GM23338 (cell line): ENCODE data around the gene MPIG6B. TPM values are rescaled to one million over a fixed set of nuclear protein-coding genes. Genes with fewer than 3 reads are reported as not detected.

ENCODE experiments used
- ATAC-seq: fragments of 200-7000 bp; cut with Tn5 transposase; 3 replicates; pipeline ENCODE4 v1.9.1; 2020
- DNase-seq: peaks from one replicate; pipeline ENCODE4 v3.0.0-alpha.2; 2015; ENCODE audit warnings: low spot score
- H2AFZ ChIP-seq: fragments of 200-600 bp; sonication (generic); 2 replicates; pipeline ENCODE4 v1.8.0; 2016; ENCODE audit warnings: antibody characterized with exemption, mild to moderate bottlenecking, moderate library complexity
- H3F3A ChIP-seq: fragments of 200-600 bp; sonication (generic); replicated peaks from 2 replicates; pipeline ENCODE4 v1.8.0; 2017; ENCODE audit warnings: antibody characterized with exemption, mixed run types, low read depth
- H3K27ac ChIP-seq: fragments of 200-600 bp; sonication (generic); 2 replicates; pipeline ENCODE4 v1.6.1; 2016; ENCODE audit warnings: low read depth
- H3K27me3 ChIP-seq: fragments of 200-600 bp; sonication (generic); 2 replicates; pipeline ENCODE4 v1.8.0; 2016; ENCODE audit warnings: mild to moderate bottlenecking, mixed run types, moderate library complexity; ENCODE audit not compliant: insufficient read depth
- H3K36me3 ChIP-seq: fragments of 200-600 bp; sonication (generic); 2 replicates; pipeline ENCODE4 v1.8.0; 2016; ENCODE audit warnings: mild to moderate bottlenecking; ENCODE audit not compliant: insufficient read depth
- H3K4me1 ChIP-seq: fragments of 200-600 bp; sonication (generic); 2 replicates; pipeline ENCODE4 v1.8.0; 2016; ENCODE audit warnings: mild to moderate bottlenecking, moderate library complexity; ENCODE audit not compliant: insufficient read depth
- H3K4me2 ChIP-seq: fragments of 200-600 bp; sonication (generic); 2 replicates; pipeline ENCODE4 v1.7.1; 2017; ENCODE audit warnings: mixed run types
- H3K4me3 ChIP-seq: fragments of 200-600 bp; sonication (generic); 2 replicates; pipeline ENCODE4 v1.6.1; 2016; ENCODE audit warnings: mixed run types
- H3K79me2 ChIP-seq: fragments of 200-600 bp; sonication (generic); replicated peaks from 2 replicates; pipeline ENCODE4 v1.8.0; 2017; ENCODE audit warnings: mild to moderate bottlenecking; ENCODE audit not compliant: insufficient read depth
- H3K9me2 ChIP-seq: fragments of 200-600 bp; sonication (generic); 2 replicates; pipeline ENCODE4 v1.8.0; 2017; ENCODE audit not compliant: insufficient read depth
- H4K20me1 ChIP-seq: fragments of 200-600 bp; sonication (generic); replicated peaks from 2 replicates; pipeline ENCODE4 v1.8.0; 2017; ENCODE audit warnings: mild to moderate bottlenecking; ENCODE audit not compliant: insufficient read depth
- H3K27ac Mint-ChIP-seq: 2 replicates; pipeline ENCODE4 v1.8.0; 2020; ENCODE audit warnings: inconsistent platforms, mild to moderate bottlenecking, moderate library complexity, mixed read lengths
- H3K27me3 Mint-ChIP-seq: 3 replicates; pipeline ENCODE4 v1.8.0; 2022; ENCODE audit warnings: low read depth, mild to moderate bottlenecking, moderate library complexity, mixed read lengths, inconsistent platforms; ENCODE audit not compliant: insufficient read depth, poor library complexity
- H3K36me3 Mint-ChIP-seq: 3 replicates; pipeline ENCODE4 v1.8.0; 2021; ENCODE audit warnings: low read depth, mild to moderate bottlenecking, inconsistent platforms, moderate library complexity, mixed read lengths
- H3K4me1 Mint-ChIP-seq: 3 replicates; pipeline ENCODE4 v1.8.0; 2020; ENCODE audit warnings: mild to moderate bottlenecking, inconsistent platforms, mixed read lengths
- H3K4me3 Mint-ChIP-seq: 3 replicates; pipeline ENCODE4 v1.8.0; 2021; ENCODE audit warnings: moderate library complexity, mild to moderate bottlenecking, inconsistent platforms, mixed read lengths
- H3K9me3 Mint-ChIP-seq: 3 replicates; pipeline ENCODE4 v1.8.0; 2020; ENCODE audit warnings: moderate library complexity, mild to moderate bottlenecking, inconsistent platforms, mixed read lengths
- CREB1 ChIP-seq: fragments of 250-450 bp; sonication (Bioruptor Pico); IDR thresholded peaks from 2 replicates; pipeline ENCODE4 v1.5.0; 2020; ENCODE audit warnings: low read depth, mild to moderate bottlenecking, moderate library complexity
- CTCF ChIP-seq, 2 experiments: fragments of 200-600 bp in 1 of 2; sonication (generic) in 1 of 2; conservative IDR thresholded peaks; 2 replicates each; pipeline versions ENCODE4 v1.5.1 to v1.6.1; 2016 to 2017; ENCODE audit warnings: antibody characterized with exemption in 2 of 2, low read depth in 2 of 2, mild to moderate bottlenecking in 2 of 2, moderate library complexity in 1 of 2
- ETS1 ChIP-seq: IDR thresholded peaks from 2 replicates; pipeline ENCODE4 v1.6.1; 2016; ENCODE audit warnings: antibody characterized with exemption
- ZNF114 ChIP-seq: fragments of 250-450 bp; sonication (Bioruptor Pico); IDR thresholded peaks from 2 replicates; pipeline ENCODE4 v1.5.0; 2020; ENCODE audit warnings: mild to moderate bottlenecking, moderate library complexity
- polyA plus RNA-seq: library from polyadenylated mRNA; unstranded; fragments of >200 nt; fragmentation: Nextera tagmentation; extraction: Ambion mirVana; gene quantifications from 2 replicates; pipeline ENCODE4 v1.2.1, GENCODE V29; 2016
- total RNA-seq: library from RNA; depleted of rRNA; stranded (reverse); fragments of >200 nt; shearing (Covaris generic); gene quantifications from 2 replicates; pipeline ENCODE4 v1.2.3, GENCODE V29; 2014
- TF ChIP-seq, protein P1 (sequence below): IDR thresholded peaks from one replicate; pipeline ENCODE4 v1.6.1; 2018; ENCODE audit warnings: antibody characterized with exemption; ENCODE audit not compliant: unreplicated experiment

The MPIG6B gene
- total and polyA plus RNA-seq, 2 experiments from 2014 or later, result 0.13 TPM; not detected in 1

GRCh38 chr6:31717499-31718222 lies 5.5 kb upstream of the MPIG6B start:
- H3K27ac ChIP-seq, result no peak overlapping the region
- Mint-ChIP-seq H3K36me3 (no peaks in the 10 kb centered on the region; the same call in 2 of the 3 replicates), H3K9me3 (no peaks in the 10 kb centered on the region), H3K4me3 (no peak overlapping the region; the same call in 2 of the 3 replicates), H3K4me1 (peaks cover 39% of the 10 kb centered on the region), H3K27me3 (peaks cover 19% of the 10 kb centered on the region), H3K27ac (peak overlapping the region; percentile 10)
- H3K27me3 ChIP-seq, result no peaks in the 10 kb centered on the region
- H3K79me2 ChIP-seq, result no peaks in the 10 kb centered on the region
- TF ChIP-seq ZNF114 (CRISPR knock-in tag) (no peak), CREB1 (CRISPR knock-in tag) (peak; percentile 48), ETS1 (no peak), CTCF (conservative IDR thresholded peaks at IDR 0.05; ENCODE audit: low read depth in 2 of 2) (peak; percentile 64 to 67)
- no peak overlapping the region for H3K4me3 ChIP-seq
- H3K4me2 ChIP-seq, result peak overlapping the region; percentile 19
- H2AFZ ChIP-seq, result peak overlapping the region; percentile 72
- peak; percentile 82 for ATAC-seq
- no peaks in the 10 kb centered on the region for H3K9me2 ChIP-seq
- H3F3A ChIP-seq, result no peaks in the 10 kb centered on the region
- no peaks in the 10 kb centered on the region for H3K36me3 ChIP-seq
- no peaks in the 10 kb centered on the region for H4K20me1 ChIP-seq
- peak; percentile 83 for DNase-seq
- H3K4me1 ChIP-seq, result peaks cover 34% of the 10 kb centered on the region

GRCh38 chr6:31718265-31718664 lies 4.9 kb upstream of the MPIG6B start:
- ATAC-seq (peak; percentile 10), DNase-seq (peak; percentile 67)
- Histone ChIP-seq H4K20me1 (no peaks in the 10 kb centered on the region), H3K27ac (no peak overlapping the region), H3K36me3 (no peaks in the 10 kb centered on the region), H3K79me2 (no peaks in the 10 kb centered on the region), H2AFZ (peak overlapping the region; percentile 5; the same call in 1 of the 2 replicates), H3K27me3 (no peaks in the 10 kb centered on the region), H3K4me3 (no peak overlapping the region), H3F3A (no peaks in the 10 kb centered on the region), H3K4me1 (peaks cover 31% of the 10 kb centered on the region), H3K9me2 (no peaks in the 10 kb centered on the region), H3K4me2 (peak overlapping the region; percentile 19)
- no peaks in the 10 kb centered on the region for H3K9me3 Mint-ChIP-seq
- no peak for TF ChIP-seq ETS1
- TF ChIP-seq, protein P1, sequence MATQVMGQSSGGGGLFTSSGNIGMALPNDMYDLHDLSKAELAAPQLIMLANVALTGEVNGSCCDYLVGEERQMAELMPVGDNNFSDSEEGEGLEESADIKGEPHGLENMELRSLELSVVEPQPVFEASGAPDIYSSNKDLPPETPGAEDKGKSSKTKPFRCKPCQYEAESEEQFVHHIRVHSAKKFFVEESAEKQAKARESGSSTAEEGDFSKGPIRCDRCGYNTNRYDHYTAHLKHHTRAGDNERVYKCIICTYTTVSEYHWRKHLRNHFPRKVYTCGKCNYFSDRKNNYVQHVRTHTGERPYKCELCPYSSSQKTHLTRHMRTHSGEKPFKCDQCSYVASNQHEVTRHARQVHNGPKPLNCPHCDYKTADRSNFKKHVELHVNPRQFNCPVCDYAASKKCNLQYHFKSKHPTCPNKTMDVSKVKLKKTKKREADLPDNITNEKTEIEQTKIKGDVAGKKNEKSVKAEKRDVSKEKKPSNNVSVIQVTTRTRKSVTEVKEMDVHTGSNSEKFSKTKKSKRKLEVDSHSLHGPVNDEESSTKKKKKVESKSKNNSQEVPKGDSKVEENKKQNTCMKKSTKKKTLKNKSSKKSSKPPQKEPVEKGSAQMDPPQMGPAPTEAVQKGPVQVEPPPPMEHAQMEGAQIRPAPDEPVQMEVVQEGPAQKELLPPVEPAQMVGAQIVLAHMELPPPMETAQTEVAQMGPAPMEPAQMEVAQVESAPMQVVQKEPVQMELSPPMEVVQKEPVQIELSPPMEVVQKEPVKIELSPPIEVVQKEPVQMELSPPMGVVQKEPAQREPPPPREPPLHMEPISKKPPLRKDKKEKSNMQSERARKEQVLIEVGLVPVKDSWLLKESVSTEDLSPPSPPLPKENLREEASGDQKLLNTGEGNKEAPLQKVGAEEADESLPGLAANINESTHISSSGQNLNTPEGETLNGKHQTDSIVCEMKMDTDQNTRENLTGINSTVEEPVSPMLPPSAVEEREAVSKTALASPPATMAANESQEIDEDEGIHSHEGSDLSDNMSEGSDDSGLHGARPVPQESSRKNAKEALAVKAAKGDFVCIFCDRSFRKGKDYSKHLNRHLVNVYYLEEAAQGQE, result no peak
- peaks cover 19% of the 10 kb centered on the region for H3K27me3 Mint-ChIP-seq
- H3K36me3 Mint-ChIP-seq, result no peaks in the 10 kb centered on the region; the same call in 2 of the 3 replicates
- peaks cover 35% of the 10 kb centered on the region for H3K4me1 Mint-ChIP-seq
- H3K4me3 Mint-ChIP-seq, result no peak overlapping the region; the same call in 2 of the 3 replicates
- no peak overlapping the region for H3K27ac Mint-ChIP-seq
